HEK293 (cell line): ENCODE results near the gene LMO7.

Experiments
- CTCF ChIA-PET: fragments of 350-600 bp; formaldehyde crosslinking; extraction: SDS; loops from one replicate; lab custom pipeline; 2021; ENCODE audit warnings: antibody characterized with exemption; lab: Yijun Ruan, JAX
- POLR2A ChIA-PET: fragments of 300-600 bp; formaldehyde crosslinking; extraction: SDS; loops from one replicate; lab custom pipeline; 2020; ENCODE audit warnings: antibody characterized with exemption, inconsistent platforms; lab: Yijun Ruan, JAX
- H3K27ac ChIP-seq: fragments of 200-500 bp; sonication (Bioruptor generic); 2 replicates; pipeline ENCODE4 v1.5.1; 2014; ENCODE audit warnings: low read depth, low read length, control low read depth, inconsistent platforms; ENCODE audit errors: extremely low read depth
- H3K36me3 ChIP-seq, 2 experiments: fragments of 200-500 bp in 1 of 2; sonication (Bioruptor generic) in 1 of 2; 1 replicate in 1 of 2; 2 replicates in 1 of 2; pipeline ENCODE4 v1.5.1; 2014 to 2017; ENCODE audit warnings: inconsistent platforms in 2 of 2, low read length in 2 of 2; ENCODE audit not compliant: control insufficient read depth in 2 of 2, insufficient read depth in 1 of 2
- H3K4me1 ChIP-seq: fragments of 200-500 bp; sonication (Bioruptor generic); 2 replicates; pipeline ENCODE4 v1.5.1; 2014; ENCODE audit warnings: mild to moderate bottlenecking, low read length, inconsistent platforms; ENCODE audit not compliant: control insufficient read depth, insufficient read depth
- H3K4me3 ChIP-seq: 2 replicates; pipeline ENCODE4 v1.5.1; 2011; ENCODE audit warnings: low read depth, mild to moderate bottlenecking, control low read depth, low read length, moderate library complexity
- H3K9me3 ChIP-seq: fragments of 200-500 bp; sonication (Bioruptor generic); 2 replicates; pipeline ENCODE4 v1.5.1; 2014; ENCODE audit warnings: low read depth, low read length, inconsistent platforms; ENCODE audit not compliant: control insufficient read depth, insufficient read depth
- ATF2 ChIP-seq: fragments of 450-650 bp; formaldehyde crosslinking; IDR thresholded peaks from 2 replicates; pipeline ENCODE4 v1.5.1; 2016; ENCODE audit warnings: missing biosample characterization, missing genetic modification characterization, low read depth
- MZF1 ChIP-seq: fragments of 450-650 bp; formaldehyde crosslinking; IDR thresholded peaks from 2 replicates; pipeline ENCODE4 v1.5.1; 2017; ENCODE audit warnings: missing biosample characterization, missing genetic modification characterization, borderline replicate concordance
- PRDM1 ChIP-seq: fragments of 450-650 bp; formaldehyde crosslinking; IDR thresholded peaks from 2 replicates; pipeline ENCODE4; 2016; ENCODE audit warnings: missing biosample characterization, missing genetic modification characterization
- REST ChIP-seq: fragments of 450-650 bp; formaldehyde crosslinking; IDR thresholded peaks from 2 replicates; pipeline ENCODE4 v1.5.1; 2016; ENCODE audit warnings: missing biosample characterization, missing genetic modification characterization
- SCRT1 ChIP-seq: fragments of 450-650 bp; formaldehyde crosslinking; IDR thresholded peaks from 2 replicates; pipeline ENCODE4 v1.5.1; 2016; ENCODE audit warnings: missing biosample characterization, missing genetic modification characterization, borderline replicate concordance
- ZBTB11 ChIP-seq: fragments of 450-650 bp; formaldehyde crosslinking; conservative IDR thresholded peaks from 2 replicates; pipeline ENCODE4 v1.5.1; 2016; ENCODE audit warnings: low read depth, missing biosample characterization, missing genetic modification characterization
- ZBTB7A ChIP-seq: fragments of 450-650 bp; formaldehyde crosslinking; IDR thresholded peaks from 2 replicates; pipeline ENCODE4 v1.5.1; 2016; ENCODE audit warnings: low read depth, missing biosample characterization, missing genetic modification characterization
- ZFP3 ChIP-seq: fragments of 450-650 bp; formaldehyde crosslinking; IDR thresholded peaks from 2 replicates; pipeline ENCODE4 v1.5.1; 2016; ENCODE audit warnings: low read depth, missing biosample characterization, missing genetic modification characterization
- ZNF140 ChIP-seq: fragments of 450-650 bp; formaldehyde crosslinking; IDR thresholded peaks from 2 replicates; pipeline ENCODE4 v1.5.1; 2016; ENCODE audit warnings: missing biosample characterization, missing genetic modification characterization
- ZNF2 ChIP-seq: fragments of 450-650 bp; formaldehyde crosslinking; IDR thresholded peaks from 2 replicates; pipeline ENCODE4 v1.5.1; 2016; ENCODE audit warnings: missing biosample characterization, missing genetic modification characterization
- ZNF214 ChIP-seq: fragments of 450-650 bp; formaldehyde crosslinking; IDR thresholded peaks from 2 replicates; pipeline ENCODE4 v1.5.1; 2017; ENCODE audit warnings: missing biosample characterization, mild to moderate bottlenecking, missing genetic modification characterization, borderline replicate concordance
- ZNF266 ChIP-seq: fragments of 450-650 bp; formaldehyde crosslinking; IDR thresholded peaks from 2 replicates; pipeline ENCODE4 v1.5.1; 2016; ENCODE audit warnings: missing biosample characterization, missing genetic modification characterization, low read depth
- ZNF48 ChIP-seq: fragments of 450-650 bp; formaldehyde crosslinking; IDR thresholded peaks from 2 replicates; pipeline ENCODE4 v1.5.1; 2016; ENCODE audit warnings: missing biosample characterization, missing genetic modification characterization
- ZNF514 ChIP-seq: fragments of 450-650 bp; formaldehyde crosslinking; IDR thresholded peaks from 2 replicates; pipeline ENCODE4 v1.5.1; 2016; ENCODE audit warnings: missing biosample characterization, missing genetic modification characterization
- ZNF701 ChIP-seq: fragments of 450-650 bp; formaldehyde crosslinking; IDR thresholded peaks from 2 replicates; pipeline ENCODE4 v1.5.1; 2016; ENCODE audit warnings: missing biosample characterization, missing genetic modification characterization
- ZNF837 ChIP-seq: fragments of 450-650 bp; formaldehyde crosslinking; IDR thresholded peaks from 2 replicates; pipeline ENCODE4 v1.5.1; 2016; ENCODE audit warnings: missing biosample characterization, missing genetic modification characterization
- ZSCAN23 ChIP-seq: fragments of 450-650 bp; formaldehyde crosslinking; IDR thresholded peaks from 2 replicates; pipeline ENCODE4 v1.5.1; 2016; ENCODE audit warnings: missing biosample characterization, missing genetic modification characterization
- ZXDB ChIP-seq: fragments of 450-650 bp; formaldehyde crosslinking; IDR thresholded peaks from 2 replicates; pipeline ENCODE4 v1.5.1; 2016; ENCODE audit warnings: missing biosample characterization, missing genetic modification characterization

Gene LMO7

GRCh38 chr13:75738841-75739240 lies 102.7 kb downstream of the LMO7 start (continued):
- TF ChIP-seq ZBTB7A (no peak), ZNF701 (no peak), MZF1 (tag by site-specific recombination) (no peak), ZBTB11 (tag by site-specific recombination) (no peak), SCRT1 (tag by site-specific recombination) (no peak)

GRCh38 chr13:75739244-75739868 lies 103.2 kb downstream of the LMO7 start:
- ChIA-PET CTCF (interaction anchor here (0.6 kb wide), 1 partner anchor 242 kb away, joined by 5 read pairs; no protein-coding TSS in a partner anchor), POLR2A (no interaction called here)
- Histone ChIP-seq H3K36me3 (no peaks in the 10 kb centered on the region), H3K27ac (no peak overlapping the region), H3K4me1 (no peaks in the 10 kb centered on the region), H3K4me3 (no peak overlapping the region), H3K9me3 (no peaks in the 10 kb centered on the region)
- TF ChIP-seq PRDM1 (tag by site-specific recombination): no peak
- no peak for TF ChIP-seq ZSCAN23
- TF ChIP-seq REST: no peak
- no peak for TF ChIP-seq ZNF48 (tag by site-specific recombination)
- TF ChIP-seq ZNF140: no peak
- TF ChIP-seq ATF2: no peak
- no peak for TF ChIP-seq ZNF214 (tag by site-specific recombination)
- TF ChIP-seq ZNF266: no peak
- no peak for TF ChIP-seq MZF1 (tag by site-specific recombination)
- TF ChIP-seq ZNF837 (tag by site-specific recombination): no peak
- no peak for TF ChIP-seq ZNF514 (tag by site-specific recombination)
- TF ChIP-seq ZNF2 (tag by site-specific recombination): no peak
- TF ChIP-seq ZXDB (tag by site-specific recombination): no peak
- no peak for TF ChIP-seq ZFP3
